Neural progenitor cell (in vitro differentiated cells): ENCODE measurements around the gene ARSB. TPM values are rescaled to one million over a fixed set of nuclear protein-coding genes. Genes with fewer than 3 reads are reported as not detected.

Source experiments
- DNase-seq: peaks from one replicate; pipeline ENCODE4 v3.0.0-alpha.2; 2016; ENCODE audit warnings: low spot score
- H2AFZ ChIP-seq: fragments of 200-600 bp; sonication (generic); replicated peaks from 2 replicates; pipeline ENCODE4 v1.6.1; 2016; ENCODE audit warnings: antibody characterized with exemption
- H3F3A ChIP-seq: fragments of 200-600 bp; sonication (generic); 2 replicates; pipeline ENCODE4 v1.6.1; 2016; ENCODE audit warnings: antibody characterized with exemption, low read depth
- H3K27ac ChIP-seq: fragments of 200-600 bp; sonication (generic); 2 replicates; pipeline ENCODE4 v1.5.1; 2016; ENCODE audit warnings: mild to moderate bottlenecking
- H3K27me3 ChIP-seq: fragments of 200-600 bp; sonication (generic); 2 replicates; pipeline ENCODE4 v1.6.1; 2016; ENCODE audit warnings: mild to moderate bottlenecking, moderate library complexity
- H3K36me3 ChIP-seq: fragments of 200-600 bp; sonication (generic); 2 replicates; pipeline ENCODE4 v1.5.1; 2016
- H3K4me1 ChIP-seq: fragments of 200-600 bp; sonication (generic); 2 replicates; pipeline ENCODE4 v1.6.1; 2016; ENCODE audit warnings: mixed run types
- H3K4me2 ChIP-seq: fragments of 200-600 bp; sonication (generic); 2 replicates; pipeline ENCODE4 v1.6.1; 2016
- H3K4me3 ChIP-seq: fragments of 200-600 bp; sonication (generic); 2 replicates; pipeline ENCODE4 v1.5.1; 2016
- H3K79me2 ChIP-seq: fragments of 200-600 bp; sonication (generic); 2 replicates; pipeline ENCODE4 v1.6.1; 2016; ENCODE audit warnings: low read depth
- H3K9ac ChIP-seq: fragments of 200-600 bp; sonication (generic); 2 replicates; pipeline ENCODE4 v1.6.1; 2016
- H3K9me3 ChIP-seq: fragments of 200-600 bp; sonication (generic); 2 replicates; pipeline ENCODE4 v1.5.1; 2016; ENCODE audit warnings: low read depth
- H4K20me1 ChIP-seq: fragments of 200-600 bp; sonication (generic); 2 replicates; pipeline ENCODE4 v1.6.1; 2016; ENCODE audit warnings: low read depth
- H3K27ac Mint-ChIP-seq: 3 replicates; pipeline ENCODE4 v1.8.0; 2021; ENCODE audit warnings: mixed read lengths
- H3K27me3 Mint-ChIP-seq: 2 replicates; pipeline ENCODE4 v1.8.0; 2022; ENCODE audit warnings: low read depth, mild to moderate bottlenecking, inconsistent platforms, moderate library complexity, mixed read lengths; ENCODE audit not compliant: insufficient read depth
- H3K36me3 Mint-ChIP-seq: 3 replicates; pipeline ENCODE4 v1.8.0; 2021; ENCODE audit warnings: mixed read lengths
- H3K4me1 Mint-ChIP-seq: 3 replicates; pipeline ENCODE4 v1.8.0; 2021; ENCODE audit warnings: mixed read lengths
- H3K4me3 Mint-ChIP-seq: 3 replicates; pipeline ENCODE4 v1.8.0; 2021; ENCODE audit warnings: mild to moderate bottlenecking, moderate library complexity, mixed read lengths
- H3K9me3 Mint-ChIP-seq: 3 replicates; pipeline ENCODE4 v1.8.0; 2020; ENCODE audit warnings: mixed read lengths
- CTCF ChIP-seq: fragments of 200-600 bp; sonication (generic); IDR thresholded peaks from 2 replicates; pipeline ENCODE4 v1.5.1; 2017; ENCODE audit warnings: antibody characterized with exemption, mild to moderate bottlenecking
- EZH2 ChIP-seq: fragments of 200-600 bp; sonication (generic); IDR thresholded peaks from 2 replicates; pipeline ENCODE4 v1.6.1; 2017; ENCODE audit warnings: antibody characterized with exemption, mild to moderate bottlenecking, moderate library complexity
- EZH2phosphoT487 ChIP-seq: fragments of 200-600 bp; sonication (generic); IDR thresholded peaks from 2 replicates; pipeline ENCODE4 v1.6.1; 2017; ENCODE audit warnings: antibody characterized with exemption
- total RNA-seq: library from RNA; depleted of rRNA; stranded (reverse); fragments of >200 nt; gene quantifications from 2 replicates; pipeline ENCODE4 v1.2.3, GENCODE V29; 2015; ENCODE audit warnings: low replicate concordance

ARSB gene
- total RNA-seq, 1 donor from 2014 or later = 15.3 TPM

DNA sequence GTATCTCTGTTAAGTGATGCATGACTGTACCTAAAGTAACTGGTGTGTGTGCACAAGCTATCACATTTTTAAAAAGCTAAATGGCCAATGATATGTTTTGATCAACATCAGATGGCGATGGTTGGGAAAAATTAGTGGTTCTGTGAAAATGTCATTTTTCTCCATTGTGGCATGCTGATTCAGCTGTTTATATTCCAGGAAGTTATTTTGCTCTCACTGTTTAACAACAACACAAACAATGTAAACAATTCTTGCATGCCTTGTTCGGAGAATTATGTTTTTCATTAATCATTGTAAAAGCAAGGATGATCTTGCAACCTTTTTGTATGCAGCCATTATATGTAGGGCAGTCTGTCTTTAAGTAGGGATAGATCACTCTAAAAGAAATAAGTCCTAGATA, 230.5 kb downstream of the ARSB start:
- Histone ChIP-seq H4K20me1 (no peaks in the 10 kb centered on the region), H3K27ac (no peak overlapping the region), H3K4me1 (no peaks in the 10 kb centered on the region), H3K79me2 (no peaks in the 10 kb centered on the region), H2AFZ (no peak overlapping the region), H3K36me3 (no peaks in the 10 kb centered on the region), H3K9ac (no peak overlapping the region), H3F3A (no peaks in the 10 kb centered on the region), H3K9me3 (no peaks in the 10 kb centered on the region), H3K4me2 (no peak overlapping the region), H3K4me3 (no peak overlapping the region), H3K27me3 (no peaks in the 10 kb centered on the region)
- H3K4me1 Mint-ChIP-seq = peaks cover 10% of the 10 kb centered on the region
- TF ChIP-seq EZH2phosphoT487 (no peak), CTCF (no peak), EZH2 (no peak)
- no peaks in the 10 kb centered on the region for H3K9me3 Mint-ChIP-seq
- H3K27me3 Mint-ChIP-seq = peaks cover 2% of the 10 kb centered on the region
- no peak for DNase-seq
- no peak overlapping the region for H3K27ac Mint-ChIP-seq
- H3K36me3 Mint-ChIP-seq = no peaks in the 10 kb centered on the region
- no peak overlapping the region for H3K4me3 Mint-ChIP-seq

- Mint-ChIP-seq H3K9me3 (no peaks in the 10 kb centered on the region), H3K4me1 (peaks cover 10% of the 10 kb centered on the region), H3K27ac (no peak overlapping the region), H3K36me3 (no peaks in the 10 kb centered on the region), H3K27me3 (peaks cover 2% of the 10 kb centered on the region), H3K4me3 (no peak overlapping the region)
- Histone ChIP-seq H3K4me2 (no peak overlapping the region), H3K4me3 (no peak overlapping the region), H3K36me3 (no peaks in the 10 kb centered on the region), H3K79me2 (no peaks in the 10 kb centered on the region), H3K27ac (no peak overlapping the region), H3F3A (no peaks in the 10 kb centered on the region), H2AFZ (no peak overlapping the region), H3K9me3 (no peaks in the 10 kb centered on the region), H3K9ac (no peak overlapping the region), H4K20me1 (no peaks in the 10 kb centered on the region), H3K4me1 (no peaks in the 10 kb centered on the region), H3K27me3 (no peaks in the 10 kb centered on the region)
- no peak for TF ChIP-seq CTCF
- no peak for TF ChIP-seq EZH2phosphoT487
- no peak for TF ChIP-seq EZH2
- no peak for DNase-seq
Measured at GRCh38 chr5:78753093-78753531, 232.0 kb downstream of the ARSB start.

- Histone ChIP-seq H3K9ac (no peak overlapping the region), H3K4me1 (peaks cover 4% of the 10 kb centered on the region), H3K79me2 (no peaks in the 10 kb centered on the region), H3K9me3 (no peaks in the 10 kb centered on the region), H3F3A (peaks cover under 1% of the 10 kb centered on the region), H4K20me1 (no peaks in the 10 kb centered on the region), H3K4me3 (no peak overlapping the region), H3K27me3 (no peaks in the 10 kb centered on the region), H3K27ac (no peak overlapping the region), H3K4me2 (no peak overlapping the region), H2AFZ (no peak overlapping the region), H3K36me3 (no peaks in the 10 kb centered on the region)
- Mint-ChIP-seq H3K4me3 (no peak overlapping the region), H3K9me3 (no peaks in the 10 kb centered on the region), H3K4me1 (peaks cover 17% of the 10 kb centered on the region), H3K27me3 (peaks cover 5% of the 10 kb centered on the region), H3K36me3 (no peaks in the 10 kb centered on the region), H3K27ac (no peak overlapping the region)
- no peak for DNase-seq
- TF ChIP-seq EZH2 (no peak), EZH2phosphoT487 (no peak), CTCF (no peak)
Measured at GRCh38 chr5:78751872-78752271, 233.2 kb downstream of the ARSB start.
